GM18867 (cell line): ENCODE measurements around the gene C11orf98.
"Not testable (repeated sequence)": the region's sequence is repeated elsewhere in the genome, so short reads cannot be mapped to it uniquely, and the experiment has no call there.

Experiments
- ATAC-seq: cut with Tn5 transposase; IDR thresholded peaks from one replicate; pipeline ENCODE4 v1.9.1; 2021; ENCODE audit warnings: mild to moderate bottlenecking, moderate library complexity; ENCODE audit not compliant: unreplicated experiment

Gene C11orf98

GRCh38 chr11:62687508-62688396, 22.7 kb upstream of the C11orf98 start:
- ATAC-seq, result no peak

GRCh38 chr11:62682518-62682917, 17.5 kb upstream of the C11orf98 start:
- ATAC-seq, result no peak

GRCh38 chr11:62680825-62681240, 15.8 kb upstream of the C11orf98 start:
- ATAC-seq, result peak; percentile 66

DNA sequence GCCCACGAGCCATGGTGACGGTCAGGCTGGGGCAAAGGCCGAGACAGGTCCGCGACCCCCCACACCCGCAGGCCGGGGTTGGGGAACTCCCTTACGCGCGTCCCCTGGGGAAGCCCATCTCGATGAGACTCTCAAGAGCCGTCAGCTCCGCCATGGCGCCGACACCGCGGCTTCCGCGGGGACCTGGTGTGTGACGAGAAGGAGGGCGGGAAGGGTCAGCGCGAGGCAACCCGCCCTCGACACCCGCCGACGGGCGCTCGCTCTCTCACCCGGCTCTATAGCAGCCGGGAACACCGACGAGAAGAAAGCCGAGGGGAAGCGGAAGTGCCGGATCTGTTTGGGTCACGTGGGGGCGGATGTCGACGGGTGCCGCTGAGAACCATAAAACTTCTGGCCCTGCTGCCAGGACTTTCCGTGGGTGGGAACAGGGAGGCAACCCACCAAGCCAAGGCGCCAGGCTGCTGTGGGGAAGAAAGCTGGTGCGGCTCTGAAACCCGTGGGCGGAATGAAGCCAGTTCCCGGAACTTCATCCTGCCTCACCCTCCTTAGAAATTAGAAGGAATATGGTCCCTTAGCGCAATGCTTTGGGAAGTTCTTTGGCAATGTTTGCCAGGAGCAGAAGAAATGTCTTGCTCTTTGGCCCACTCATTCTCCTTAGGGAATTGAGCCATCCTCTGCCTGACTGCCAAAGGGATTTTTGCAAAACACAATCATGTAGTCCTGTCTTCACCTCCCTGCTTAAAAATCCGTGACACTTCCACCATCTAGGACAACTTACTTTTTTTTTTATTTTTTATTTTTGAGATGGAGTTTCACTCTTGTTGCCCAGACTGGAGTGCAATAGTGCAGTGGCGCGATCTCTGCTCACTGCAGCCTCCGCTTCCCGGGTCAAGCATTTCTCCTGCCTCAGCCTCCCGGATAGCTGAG, 14.0 kb upstream of the C11orf98 start, which contains the start of gene UBXN1:
TSS of gene UBXN1 (minus strand) at position 304 of the 927 bp plus-strand sequence. CDS start at position 154, 150 bp downstream.
- peak; percentile 65 for ATAC-seq

- ATAC-seq, result no peak
Observed at GRCh38 chr11:62678433-62678769, 13.4 kb upstream of the C11orf98 start.

GRCh38 chr11:62677714-62678113, 12.7 kb upstream of the C11orf98 start:
- ATAC-seq, result no peak

- no peak for ATAC-seq
Observed at GRCh38 chr11:62677156-62677555, 12.1 kb upstream of the C11orf98 start.

DNA sequence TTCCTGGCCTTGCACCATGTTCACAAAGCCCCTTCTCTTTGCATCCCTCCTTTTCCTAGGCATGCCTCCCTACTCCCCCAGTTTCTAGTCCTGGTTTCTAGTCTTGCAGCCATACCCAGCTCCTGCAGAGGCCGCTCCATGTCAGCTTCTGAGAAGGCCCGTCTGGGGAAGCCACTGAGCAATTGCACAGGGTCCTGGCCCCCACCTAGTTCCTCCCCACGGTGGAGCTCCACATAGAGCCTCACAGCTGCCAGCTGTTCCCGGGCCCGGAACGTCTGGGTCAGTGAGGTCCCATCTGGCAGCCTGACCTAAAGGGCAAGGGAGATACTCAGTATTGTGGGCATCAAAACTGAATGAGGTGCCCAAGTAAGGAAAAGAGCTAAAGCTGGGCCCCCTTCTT, 11.7 kb upstream of the C11orf98 start:
- ATAC-seq, result no peak

DNA sequence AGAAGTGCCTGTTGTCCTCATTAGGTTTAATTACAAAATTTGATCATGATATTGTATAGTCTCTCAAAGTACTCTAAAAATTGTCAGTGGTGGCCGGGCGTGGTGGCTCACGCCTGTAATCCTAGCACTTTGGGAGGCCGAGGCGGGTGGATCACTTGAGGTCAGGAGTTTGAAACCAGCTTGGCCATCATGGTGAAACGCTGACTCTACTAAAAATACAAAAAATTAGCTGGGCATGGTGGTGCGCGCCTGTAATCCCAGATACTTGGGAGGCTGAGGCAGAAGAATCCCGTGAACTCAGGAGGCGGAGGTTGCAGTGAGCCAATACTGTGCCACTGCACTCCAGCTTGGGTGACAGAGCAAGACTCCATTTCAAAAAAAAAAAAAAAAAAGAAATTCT, 10.4 kb upstream of the C11orf98 start:
- not testable (repeated sequence) for ATAC-seq

DNA sequence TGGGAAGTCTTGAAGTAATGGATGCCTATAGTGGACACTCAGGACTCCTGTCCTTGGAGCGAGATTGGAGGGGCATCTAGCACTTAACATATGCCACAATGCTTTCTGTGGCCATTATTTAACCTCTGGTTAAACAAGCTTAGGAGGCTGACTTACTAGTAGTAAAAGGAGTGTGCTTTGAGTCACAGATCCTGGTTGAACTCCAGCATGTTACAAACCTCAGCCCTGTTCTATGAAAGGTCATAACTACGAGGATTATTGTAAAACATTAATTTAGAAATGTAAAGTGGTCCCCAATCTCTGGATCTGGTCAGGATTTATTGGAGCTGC, 8.2 kb upstream of the C11orf98 start:
- no peak for ATAC-seq

DNA sequence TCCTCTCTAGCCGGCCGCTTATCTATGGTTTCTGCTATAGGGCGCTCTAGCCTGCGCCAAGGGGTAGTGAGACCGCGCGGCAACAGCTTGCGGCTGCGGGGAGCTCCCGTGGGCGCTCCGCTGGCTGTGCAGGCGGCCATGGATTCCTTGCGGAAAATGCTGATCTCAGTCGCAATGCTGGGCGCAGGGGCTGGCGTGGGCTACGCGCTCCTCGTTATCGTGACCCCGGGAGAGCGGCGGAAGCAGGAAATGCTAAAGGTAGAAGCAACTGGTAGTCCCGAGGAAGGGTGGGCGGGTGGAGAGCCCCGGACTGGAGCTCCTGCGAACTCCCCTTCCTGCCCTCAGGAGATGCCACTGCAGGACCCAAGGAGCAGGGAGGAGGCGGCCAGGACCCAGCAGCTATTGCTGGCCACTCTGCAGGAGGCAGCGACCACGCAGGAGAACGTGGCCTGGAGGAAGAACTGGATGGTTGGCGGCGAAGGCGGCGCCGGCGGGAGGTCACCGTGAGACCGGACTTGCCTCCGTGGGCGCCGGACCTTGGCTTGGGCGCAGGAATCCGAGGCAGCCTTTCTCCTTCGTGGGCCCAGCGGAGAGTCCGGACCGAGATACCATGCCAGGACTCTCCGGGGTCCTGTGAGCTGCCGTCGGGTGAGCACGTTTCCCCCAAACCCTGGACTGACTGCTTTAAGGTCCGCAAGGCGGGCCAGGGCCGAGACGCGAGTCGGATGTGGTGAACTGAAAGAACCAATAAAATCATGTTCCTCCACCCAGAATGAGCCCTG, 6.8 kb upstream of the C11orf98 start, which contains the start of the genes LBHD1 and UQCC3:
TSS of gene LBHD1 (minus strand) at position 660 of the 782 bp plus-strand sequence. CDS start 2,236 bp downstream, outside the sequence.
TSS of gene UQCC3 (plus strand) at position 66 of the 782 bp plus-strand sequence. CDS start at position 139, 73 bp downstream.
- peak; percentile 60 for ATAC-seq

GRCh38 chr11:62671236-62671607, 6.2 kb upstream of the C11orf98 start:
- peak; percentile 13 for ATAC-seq

DNA sequence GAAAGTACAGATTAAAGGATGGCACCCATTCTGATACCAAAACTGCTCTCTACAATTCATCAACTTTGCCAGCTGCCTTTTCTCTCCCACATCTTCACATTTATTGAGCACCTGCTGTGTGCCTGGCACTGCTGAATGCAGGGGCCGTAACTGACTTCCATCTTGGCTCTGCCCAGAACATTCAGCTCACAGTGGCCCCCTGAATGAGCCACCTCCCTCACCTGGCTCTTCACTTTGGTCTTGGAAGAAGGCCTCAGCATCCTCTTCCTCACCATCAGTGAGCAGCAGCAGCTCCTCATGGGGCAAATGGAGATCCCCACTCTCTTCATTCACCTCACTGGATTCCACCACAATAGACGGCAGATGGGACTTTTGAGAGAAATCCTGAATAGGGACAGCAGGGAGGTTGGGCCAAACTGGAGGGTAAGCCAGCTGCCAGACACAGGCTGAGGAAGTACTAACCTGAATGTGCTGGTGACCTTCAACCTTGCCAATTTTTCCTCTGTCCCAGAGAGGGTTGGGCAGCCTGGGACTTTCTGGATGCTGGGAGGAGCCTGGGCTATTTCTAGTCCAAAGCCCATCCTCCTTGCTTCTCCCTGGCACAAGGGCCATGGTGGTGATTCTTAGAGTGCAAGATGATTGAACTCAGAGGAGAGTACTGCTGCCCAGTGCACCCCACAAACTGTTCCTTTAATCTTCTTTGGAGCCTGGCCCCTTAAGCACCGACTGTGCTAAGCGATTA, 4.6 kb upstream of the C11orf98 start:
- no peak for ATAC-seq

DNA sequence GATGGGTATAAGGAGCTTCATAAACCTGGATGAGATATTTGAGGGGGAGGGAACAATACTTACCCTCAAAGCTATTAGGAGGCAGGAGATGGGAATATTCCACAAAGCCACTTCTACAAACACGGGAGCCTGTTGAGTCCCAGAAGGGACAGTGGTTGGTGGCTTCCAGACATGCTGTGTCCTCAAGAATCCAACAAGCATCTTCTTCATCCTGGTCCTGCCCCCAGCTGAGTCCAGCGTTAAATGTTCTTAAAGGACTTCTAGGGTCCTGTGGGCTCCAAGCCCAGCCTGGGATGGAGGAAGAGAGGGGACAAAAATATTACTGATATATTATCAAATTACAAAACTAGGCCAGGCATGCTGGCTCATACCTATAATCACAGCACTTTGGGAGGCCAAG, 2.5 kb upstream of the C11orf98 start:
- no peak for ATAC-seq

- ATAC-seq, result no peak
Observed at GRCh38 chr11:62666259-62666926, 1.4 kb upstream of the C11orf98 start.

GRCh38 chr11:62665599-62666258, 719 bp upstream of the C11orf98 start:
- ATAC-seq, result peak; percentile 13

GRCh38 chr11:62664405-62665074, 470 bp downstream of the C11orf98 start:
- ATAC-seq, result peak; percentile 28

DNA sequence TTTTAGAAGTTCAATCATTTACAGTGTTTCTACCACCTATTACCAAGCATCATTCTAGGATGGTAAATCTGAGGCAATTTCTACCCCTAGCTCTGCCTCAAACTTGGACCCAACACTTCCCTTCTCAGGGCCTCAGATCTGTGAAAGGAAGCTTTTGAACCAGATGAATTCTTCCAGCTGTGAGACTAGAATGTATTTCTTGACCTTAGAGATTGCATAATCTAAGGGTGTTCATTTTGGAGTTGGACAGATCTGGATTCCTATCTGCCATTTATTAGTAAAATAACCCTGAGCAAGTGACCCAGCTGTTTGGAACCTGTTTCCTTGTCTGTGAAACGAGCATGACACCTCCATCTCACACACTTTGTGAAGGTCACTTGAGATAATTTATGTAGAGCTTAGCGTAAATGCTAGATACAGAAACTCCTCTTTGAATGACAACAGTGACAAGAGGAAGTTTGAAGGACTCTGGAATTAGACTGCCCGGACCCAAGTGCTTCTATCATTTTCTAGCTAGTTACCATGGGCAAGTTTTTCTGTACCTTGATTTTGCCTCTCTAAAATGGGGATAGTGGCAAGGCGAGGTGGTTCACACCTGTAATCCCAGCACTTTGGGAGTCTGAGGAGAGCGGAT, 8.1 kb downstream of the C11orf98 start:
- no peak for ATAC-seq
